Hepatocyte (in vitro differentiated cells): ENCODE results near the gene SERINC2. TPM values are rescaled to one million over a fixed set of nuclear protein-coding genes. Genes with fewer than 3 reads are reported as not detected.

Experiments
- DNase-seq: peaks from one replicate; pipeline ENCODE4 v3.0.0-alpha.2; 2016; ENCODE audit warnings: low spot score
- H2AFZ ChIP-seq: fragments of 200-600 bp; sonication (generic); 2 replicates; pipeline ENCODE4 v1.6.0; 2016; ENCODE audit warnings: antibody characterized with exemption, mild to moderate bottlenecking
- H3K27ac ChIP-seq: fragments of 200-600 bp; sonication (generic); 2 replicates; pipeline ENCODE4 v1.5.1; 2016; ENCODE audit warnings: mild to moderate bottlenecking
- H3K27me3 ChIP-seq: fragments of 200-600 bp; sonication (generic); 2 replicates; pipeline ENCODE4 v1.6.1; 2016
- H3K36me3 ChIP-seq: fragments of 200-600 bp; sonication (generic); replicated peaks from 2 replicates; pipeline ENCODE4 v1.5.1; 2016; ENCODE audit warnings: low read depth; ENCODE audit not compliant: insufficient read depth
- H3K4me1 ChIP-seq: fragments of 200-600 bp; sonication (generic); 2 replicates; pipeline ENCODE4 v1.5.1; 2016; ENCODE audit warnings: mild to moderate bottlenecking, moderate library complexity; ENCODE audit not compliant: insufficient read depth
- H3K4me2 ChIP-seq: fragments of 200-600 bp; sonication (generic); 2 replicates; pipeline ENCODE4 v1.6.0; 2016
- H3K4me3 ChIP-seq: fragments of 200-600 bp; sonication (generic); 2 replicates; pipeline ENCODE4 v1.5.1; 2016; ENCODE audit warnings: mild to moderate bottlenecking
- H3K79me2 ChIP-seq: fragments of 200-600 bp; sonication (generic); 2 replicates; pipeline ENCODE4 v1.6.0; 2017; ENCODE audit warnings: mild to moderate bottlenecking
- H3K9me2 ChIP-seq: fragments of 200-600 bp; sonication (generic); replicated peaks from 2 replicates; pipeline ENCODE4 v1.6.0; 2017; ENCODE audit warnings: mild to moderate bottlenecking; ENCODE audit not compliant: insufficient read depth
- H3K9me3 ChIP-seq: fragments of 200-600 bp; sonication (generic); 2 replicates; pipeline ENCODE4 v1.5.1; 2016; ENCODE audit warnings: low read depth, mild to moderate bottlenecking
- H4K20me1 ChIP-seq: fragments of 200-600 bp; sonication (generic); 2 replicates; pipeline ENCODE4 v1.6.0; 2016; ENCODE audit warnings: mild to moderate bottlenecking; ENCODE audit not compliant: insufficient read depth, poor library complexity, severe bottlenecking
- EZH2 ChIP-seq: fragments of 200-600 bp; sonication (generic); IDR thresholded peaks from 2 replicates; pipeline ENCODE4 v1.6.1; 2016; ENCODE audit warnings: antibody characterized with exemption, mild to moderate bottlenecking, borderline replicate concordance
- EZH2phosphoT487 ChIP-seq: fragments of 200-600 bp; sonication (generic); IDR thresholded peaks from one replicate; pipeline ENCODE4 v1.6.1; 2018; ENCODE audit warnings: antibody characterized with exemption, mild to moderate bottlenecking, low read depth, moderate library complexity; ENCODE audit not compliant: unreplicated experiment, severe bottlenecking
- WGBS: methylation state at CpG from one replicate; pipeline ENCODE4 v1.1.6; 2016; ENCODE audit warnings: low lambda C conversion rate; ENCODE audit errors: missing lambda C conversion rate; 5-methylcytosine and 5-hydroxymethylcytosine counted together
- polyA plus RNA-seq: library from polyadenylated mRNA; unstranded; fragments of >200 nt; fragmentation: Nextera tagmentation; extraction: Ambion mirVana; gene quantifications from 2 replicates; pipeline ENCODE4 v1.2.1, GENCODE V29; 2016
- total RNA-seq: library from RNA; depleted of rRNA; stranded (reverse); fragments of >200 nt; gene quantifications from 2 replicates; pipeline ENCODE4 v1.2.3, GENCODE V29; 2014
- TF ChIP-seq, protein P1 (sequence below): fragments of 200-600 bp; sonication (generic); IDR thresholded peaks from 2 replicates; pipeline ENCODE4 v1.5.1; 2016; ENCODE audit warnings: antibody characterized with exemption, mild to moderate bottlenecking; ENCODE audit not compliant: poor library complexity

Gene SERINC2
- total and polyA plus RNA-seq, 2 experiments from 2014 or later: 53.6 to 164 TPM

DNA sequence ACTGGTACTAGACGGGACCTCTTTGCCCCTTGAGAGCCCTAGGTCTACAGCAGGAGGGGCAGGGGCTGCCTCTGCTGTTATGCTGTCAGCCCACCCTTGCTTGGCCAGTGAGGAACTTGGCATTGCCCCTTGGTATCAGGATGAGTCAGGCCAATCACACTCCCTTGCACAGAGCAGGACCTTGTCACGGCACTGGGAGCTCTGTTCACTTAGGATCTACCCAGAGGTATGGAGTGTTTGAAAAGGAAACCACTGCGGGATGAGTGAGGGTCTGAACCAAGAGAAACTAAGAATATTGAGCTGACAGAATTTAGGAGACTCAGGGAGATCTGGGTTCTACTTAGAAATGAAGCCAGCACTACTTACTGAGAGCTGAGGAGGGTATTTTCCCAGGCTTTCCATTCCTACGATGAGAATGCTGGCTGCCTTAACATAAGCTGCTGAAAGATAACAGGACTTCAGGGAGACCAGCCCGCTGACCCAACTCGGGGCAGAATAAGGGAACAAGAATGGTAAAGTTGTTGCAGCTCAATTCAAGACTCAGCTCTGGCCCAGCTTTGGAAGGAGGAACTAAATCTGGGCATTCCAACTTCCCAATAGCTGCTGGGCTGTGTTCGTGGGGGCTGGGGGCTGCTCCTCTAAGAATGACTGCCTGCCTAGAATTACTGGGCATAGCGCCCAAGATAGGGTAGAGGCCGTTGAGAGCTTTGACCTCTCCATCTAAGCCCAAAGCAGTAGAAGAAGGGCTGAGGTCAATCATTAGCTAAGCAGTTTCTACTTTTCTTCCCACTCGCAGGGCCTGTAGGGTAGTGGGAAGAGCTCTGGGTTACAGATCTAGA is 41.7 kb upstream of the SERINC2 start:
- H3K4me3 ChIP-seq: no peak overlapping the region
- peaks cover 45% of the 10 kb centered on the region for H3K4me1 ChIP-seq
- 68% methylated on average over 10 of the region's 10 CpGs for WGBS
- no peaks in the 10 kb centered on the region for H3K79me2 ChIP-seq
- no peak for DNase-seq
- H3K4me2 ChIP-seq: peak overlapping the region; percentile 85
- no peaks in the 10 kb centered on the region for H3K9me3 ChIP-seq
- TF ChIP-seq, protein P1, sequence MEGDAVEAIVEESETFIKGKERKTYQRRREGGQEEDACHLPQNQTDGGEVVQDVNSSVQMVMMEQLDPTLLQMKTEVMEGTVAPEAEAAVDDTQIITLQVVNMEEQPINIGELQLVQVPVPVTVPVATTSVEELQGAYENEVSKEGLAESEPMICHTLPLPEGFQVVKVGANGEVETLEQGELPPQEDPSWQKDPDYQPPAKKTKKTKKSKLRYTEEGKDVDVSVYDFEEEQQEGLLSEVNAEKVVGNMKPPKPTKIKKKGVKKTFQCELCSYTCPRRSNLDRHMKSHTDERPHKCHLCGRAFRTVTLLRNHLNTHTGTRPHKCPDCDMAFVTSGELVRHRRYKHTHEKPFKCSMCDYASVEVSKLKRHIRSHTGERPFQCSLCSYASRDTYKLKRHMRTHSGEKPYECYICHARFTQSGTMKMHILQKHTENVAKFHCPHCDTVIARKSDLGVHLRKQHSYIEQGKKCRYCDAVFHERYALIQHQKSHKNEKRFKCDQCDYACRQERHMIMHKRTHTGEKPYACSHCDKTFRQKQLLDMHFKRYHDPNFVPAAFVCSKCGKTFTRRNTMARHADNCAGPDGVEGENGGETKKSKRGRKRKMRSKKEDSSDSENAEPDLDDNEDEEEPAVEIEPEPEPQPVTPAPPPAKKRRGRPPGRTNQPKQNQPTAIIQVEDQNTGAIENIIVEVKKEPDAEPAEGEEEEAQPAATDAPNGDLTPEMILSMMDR: no peak
- TF ChIP-seq EZH2 (no peak), EZH2phosphoT487 (no peak)
- H3K27ac ChIP-seq: peak overlapping the region; percentile 99
- no peaks in the 10 kb centered on the region for H3K9me2 ChIP-seq
- no peaks in the 10 kb centered on the region for H3K27me3 ChIP-seq
- no peaks in the 10 kb centered on the region for H3K36me3 ChIP-seq
- no peak overlapping the region for H2AFZ ChIP-seq
- H4K20me1 ChIP-seq: no peaks in the 10 kb centered on the region

- peak overlapping the region; percentile 99 for H3K27ac ChIP-seq
- H3K9me3 ChIP-seq: no peaks in the 10 kb centered on the region
- H3K36me3 ChIP-seq: no peaks in the 10 kb centered on the region
- H3K27me3 ChIP-seq: no peaks in the 10 kb centered on the region
- no peak overlapping the region for H2AFZ ChIP-seq
- 77% methylated on average over 3 of the region's 3 CpGs for WGBS
- H3K4me2 ChIP-seq: peak overlapping the region; percentile 85
- H3K4me3 ChIP-seq: no peak overlapping the region
- TF ChIP-seq, protein P1: no peak
- TF ChIP-seq EZH2phosphoT487: no peak
- TF ChIP-seq EZH2: no peak
- DNase-seq: no peak
- no peaks in the 10 kb centered on the region for H3K9me2 ChIP-seq
- H3K4me1 ChIP-seq: peaks cover 46% of the 10 kb centered on the region
- H3K79me2 ChIP-seq: no peaks in the 10 kb centered on the region
- no peaks in the 10 kb centered on the region for H4K20me1 ChIP-seq
Measured at GRCh38 chr1:31372051-31372450, 41.0 kb upstream of the SERINC2 start.

- TF ChIP-seq, protein P1: no peak
- TF ChIP-seq EZH2 (no peak), EZH2phosphoT487 (no peak)
- Histone ChIP-seq H3K27me3 (no peaks in the 10 kb centered on the region), H3K9me3 (no peaks in the 10 kb centered on the region), H3K4me1 (peaks cover 49% of the 10 kb centered on the region), H3K27ac (peak overlapping the region; percentile 99), H3K36me3 (no peaks in the 10 kb centered on the region), H4K20me1 (no peaks in the 10 kb centered on the region), H3K79me2 (no peaks in the 10 kb centered on the region), H3K9me2 (no peaks in the 10 kb centered on the region), H3K4me3 (peak overlapping the region; percentile 41), H2AFZ (peak overlapping the region; percentile 53), H3K4me2 (peak overlapping the region; percentile 85)
- WGBS: 34% methylated on average over 10 of the region's 10 CpGs
- no peak for DNase-seq
Measured at GRCh38 chr1:31372751-31373055, 40.3 kb upstream of the SERINC2 start.
